ENCODE data around the gene MYBBP1A. TPM values are rescaled to one million over a fixed set of nuclear protein-coding genes. Genes with fewer than 3 reads are reported as not detected.

The MYBBP1A gene
- total RNA-seq, 1 donor from 2014 or later: 47.9 TPM

DNA sequence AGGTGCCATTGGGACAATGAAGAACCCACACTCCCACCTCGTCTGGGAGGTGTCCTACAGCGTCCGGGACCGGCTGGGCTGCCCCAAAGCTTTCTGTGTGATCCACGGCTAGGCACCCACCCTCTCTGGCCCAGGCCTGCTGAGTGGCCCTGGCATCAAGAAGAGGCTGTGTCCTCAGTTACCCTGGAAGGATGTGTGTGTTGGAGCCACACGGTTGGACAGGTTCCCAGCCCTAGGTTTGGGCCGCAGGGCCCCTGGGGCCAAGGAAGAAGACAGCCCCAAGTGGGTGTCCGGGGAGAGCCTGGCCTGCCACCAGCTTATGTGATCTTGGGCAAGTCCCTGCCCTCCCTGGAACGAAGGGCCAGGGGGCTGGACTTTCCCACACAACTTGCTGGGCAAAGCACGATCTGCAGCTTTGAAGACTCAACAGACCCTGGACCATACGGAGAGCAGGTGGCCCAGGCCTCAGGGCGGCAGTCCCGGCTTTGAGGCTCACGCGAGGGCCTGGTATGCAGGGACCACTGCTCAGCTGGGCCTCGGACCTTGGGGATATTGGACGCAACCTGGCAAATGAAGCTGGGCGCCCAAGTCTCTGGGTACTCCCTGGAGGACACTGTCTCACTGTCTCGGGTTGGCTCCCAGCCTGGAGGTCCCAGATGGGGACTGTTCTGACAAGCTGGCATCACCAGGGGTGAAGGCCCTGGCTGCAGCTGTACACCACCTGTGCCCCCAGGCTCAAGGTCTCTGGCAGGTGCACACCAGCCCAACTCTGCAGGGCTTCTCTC lies 17.5 kb downstream of the MYBBP1A start:
- Mint-ChIP-seq H3K9me3 (ENCODE audit: unreplicated experiment) (no peaks in the 10 kb centered on the region), H3K36me3 (ENCODE audit: unreplicated experiment) (peaks cover 12% of the 10 kb centered on the region), H3K4me1 (ENCODE audit: unreplicated experiment) (peaks cover 2% of the 10 kb centered on the region), H3K4me3 (ENCODE audit: unreplicated experiment) (no peak overlapping the region), H3K27me3 (ENCODE audit: unreplicated experiment) (no peaks in the 10 kb centered on the region), H3K27ac (ENCODE audit: unreplicated experiment) (no peak overlapping the region)
- TF ChIP-seq, protein P1, sequence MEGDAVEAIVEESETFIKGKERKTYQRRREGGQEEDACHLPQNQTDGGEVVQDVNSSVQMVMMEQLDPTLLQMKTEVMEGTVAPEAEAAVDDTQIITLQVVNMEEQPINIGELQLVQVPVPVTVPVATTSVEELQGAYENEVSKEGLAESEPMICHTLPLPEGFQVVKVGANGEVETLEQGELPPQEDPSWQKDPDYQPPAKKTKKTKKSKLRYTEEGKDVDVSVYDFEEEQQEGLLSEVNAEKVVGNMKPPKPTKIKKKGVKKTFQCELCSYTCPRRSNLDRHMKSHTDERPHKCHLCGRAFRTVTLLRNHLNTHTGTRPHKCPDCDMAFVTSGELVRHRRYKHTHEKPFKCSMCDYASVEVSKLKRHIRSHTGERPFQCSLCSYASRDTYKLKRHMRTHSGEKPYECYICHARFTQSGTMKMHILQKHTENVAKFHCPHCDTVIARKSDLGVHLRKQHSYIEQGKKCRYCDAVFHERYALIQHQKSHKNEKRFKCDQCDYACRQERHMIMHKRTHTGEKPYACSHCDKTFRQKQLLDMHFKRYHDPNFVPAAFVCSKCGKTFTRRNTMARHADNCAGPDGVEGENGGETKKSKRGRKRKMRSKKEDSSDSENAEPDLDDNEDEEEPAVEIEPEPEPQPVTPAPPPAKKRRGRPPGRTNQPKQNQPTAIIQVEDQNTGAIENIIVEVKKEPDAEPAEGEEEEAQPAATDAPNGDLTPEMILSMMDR (IDR thresholded peaks at IDR 0.05): no peak
- no peak for DNase-seq (ENCODE audit: extremely low spot score, unreplicated experiment)

GRCh38 chr17:4536742-4537411 lies 18.3 kb downstream of the MYBBP1A start:
- H3K27me3 Mint-ChIP-seq (ENCODE audit: unreplicated experiment): peaks cover 4% of the 10 kb centered on the region
- H3K36me3 Mint-ChIP-seq (ENCODE audit: unreplicated experiment): peaks cover 9% of the 10 kb centered on the region
- no peak for DNase-seq (ENCODE audit: extremely low spot score, unreplicated experiment)
- H3K4me1 Mint-ChIP-seq (ENCODE audit: unreplicated experiment): peaks cover 2% of the 10 kb centered on the region
- TF ChIP-seq, protein P1 (IDR thresholded peaks at IDR 0.05): no peak
- H3K4me3 Mint-ChIP-seq (ENCODE audit: unreplicated experiment): no peak overlapping the region
- H3K9me3 Mint-ChIP-seq (ENCODE audit: unreplicated experiment): no peaks in the 10 kb centered on the region
- no peak overlapping the region for H3K27ac Mint-ChIP-seq (ENCODE audit: unreplicated experiment)

- Mint-ChIP-seq H3K4me3 (ENCODE audit: unreplicated experiment) (no peak overlapping the region), H3K9me3 (ENCODE audit: unreplicated experiment) (no peaks in the 10 kb centered on the region), H3K36me3 (ENCODE audit: unreplicated experiment) (peaks cover 7% of the 10 kb centered on the region), H3K27me3 (ENCODE audit: unreplicated experiment) (peaks cover 4% of the 10 kb centered on the region), H3K27ac (ENCODE audit: unreplicated experiment) (no peak overlapping the region), H3K4me1 (ENCODE audit: unreplicated experiment) (peaks cover 2% of the 10 kb centered on the region)
- no peak for DNase-seq (ENCODE audit: extremely low spot score, unreplicated experiment)
- TF ChIP-seq, protein P1 (IDR thresholded peaks at IDR 0.05): no peak
These were observed 18.9 kb downstream of the MYBBP1A start for GRCh38 chr17:4536259-4536741.

- no peak for DNase-seq (ENCODE audit: extremely low spot score, unreplicated experiment)
- no peaks in the 10 kb centered on the region for H3K9me3 Mint-ChIP-seq (ENCODE audit: unreplicated experiment)
- TF ChIP-seq, protein P1 (IDR thresholded peaks at IDR 0.05): no peak
- peaks cover 2% of the 10 kb centered on the region for H3K4me1 Mint-ChIP-seq (ENCODE audit: unreplicated experiment)
- peaks cover 4% of the 10 kb centered on the region for H3K27me3 Mint-ChIP-seq (ENCODE audit: unreplicated experiment)
- H3K4me3 Mint-ChIP-seq (ENCODE audit: unreplicated experiment): no peak overlapping the region
- no peak overlapping the region for H3K27ac Mint-ChIP-seq (ENCODE audit: unreplicated experiment)
- H3K36me3 Mint-ChIP-seq (ENCODE audit: unreplicated experiment): peaks cover 3% of the 10 kb centered on the region
These were observed 19.4 kb downstream of the MYBBP1A start for GRCh38 chr17:4535667-4536258.
